ENCODE results near the gene PARP4.
"Not testable (repeated sequence)": the region's sequence is repeated elsewhere in the genome, so short reads cannot be mapped to it uniquely, and the experiment has no call there.

Gene PARP4

GRCh38 chr13:24444851-24445250 lies 67.7 kb downstream of the PARP4 start:
- not testable (repeated sequence) for DNase-seq (ENCODE audit: low spot score)

GRCh38 chr13:24443366-24443765 lies 69.2 kb downstream of the PARP4 start:
- no peak for DNase-seq (ENCODE audit: low spot score)

DNA sequence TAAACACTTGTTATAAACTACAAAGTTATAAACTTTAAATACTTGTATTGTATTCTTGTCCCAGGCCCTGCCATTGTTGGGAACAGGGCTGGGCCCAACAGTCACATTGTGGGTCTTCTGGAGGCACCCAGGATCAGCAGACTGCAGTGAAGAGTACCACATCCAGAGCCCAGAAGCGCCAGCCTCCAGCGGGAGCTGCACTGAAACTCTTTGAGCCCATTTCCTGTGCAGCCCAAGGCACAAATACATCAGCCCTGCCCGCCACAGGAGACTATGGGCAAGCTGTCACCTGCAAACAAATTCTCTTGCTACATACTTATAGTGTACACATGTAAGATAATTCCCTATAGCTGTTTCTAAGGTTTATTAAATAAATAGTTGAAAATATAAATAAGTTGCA lies 86.5 kb downstream of the PARP4 start:
- not testable (repeated sequence) for DNase-seq (ENCODE audit: low spot score)

GRCh38 chr13:24419668-24420067 lies 92.9 kb downstream of the PARP4 start:
- not testable (repeated sequence) for DNase-seq (ENCODE audit: low spot score)

DNA sequence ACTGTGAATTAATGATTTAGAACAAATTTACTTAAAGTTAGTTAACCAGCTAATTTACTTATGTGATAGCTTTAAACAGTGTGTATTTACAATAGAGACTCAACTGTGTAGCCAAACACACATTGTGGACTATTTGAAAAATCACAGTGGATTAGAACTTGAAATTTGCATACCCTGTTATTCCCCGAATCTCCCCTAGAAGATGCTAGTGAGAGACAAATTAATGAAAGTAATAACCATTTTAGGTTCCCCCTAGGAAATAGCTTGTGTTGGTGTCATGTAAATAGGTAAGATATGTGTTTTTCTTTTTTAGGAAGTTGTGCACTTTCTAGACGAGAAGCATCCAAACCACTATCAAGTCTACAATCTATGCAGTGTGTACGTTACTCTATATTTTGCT lies 104.7 kb downstream of the PARP4 start:
- DNase-seq (ENCODE audit: low spot score), result no peak

DNA sequence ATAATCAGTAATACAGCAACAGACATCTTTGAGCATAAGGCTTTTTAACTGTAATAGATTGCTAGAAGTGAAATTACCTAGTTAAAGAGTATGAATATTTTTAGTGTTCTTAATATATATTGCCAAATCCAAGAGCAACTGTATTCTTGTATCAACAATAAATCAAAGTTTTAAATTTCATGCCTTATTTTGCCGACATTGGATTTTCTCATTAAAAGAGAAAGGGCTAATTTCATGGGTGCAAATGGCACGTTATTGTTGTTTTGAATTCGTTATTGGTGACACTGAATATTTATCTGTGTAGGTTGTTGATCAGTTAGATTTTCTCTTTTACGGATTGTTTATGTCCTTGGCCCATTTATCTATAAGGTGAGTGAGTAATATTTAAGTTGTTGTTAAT lies 106.1 kb downstream of the PARP4 start:
- no peak for DNase-seq (ENCODE audit: low spot score)

- DNase-seq (ENCODE audit: low spot score), result no peak
These were observed 115.8 kb downstream of the PARP4 start for GRCh38 chr13:24396821-24397220.

GRCh38 chr13:24392972-24393371 lies 119.6 kb downstream of the PARP4 start:
- no peak for DNase-seq (ENCODE audit: low spot score)

- DNase-seq (ENCODE audit: low spot score), result not testable (repeated sequence)
These were observed 120.6 kb downstream of the PARP4 start for GRCh38 chr13:24391771-24392683.

- DNase-seq (ENCODE audit: low spot score), result not testable (repeated sequence)
These were observed 121.8 kb downstream of the PARP4 start for GRCh38 chr13:24390795-24391194.

- no peak for DNase-seq (ENCODE audit: low spot score)
These were observed 123.1 kb downstream of the PARP4 start for GRCh38 chr13:24389506-24389905.

GRCh38 chr13:24388743-24389142 lies 123.8 kb downstream of the PARP4 start:
- DNase-seq (ENCODE audit: low spot score), result not testable (repeated sequence)

DNA sequence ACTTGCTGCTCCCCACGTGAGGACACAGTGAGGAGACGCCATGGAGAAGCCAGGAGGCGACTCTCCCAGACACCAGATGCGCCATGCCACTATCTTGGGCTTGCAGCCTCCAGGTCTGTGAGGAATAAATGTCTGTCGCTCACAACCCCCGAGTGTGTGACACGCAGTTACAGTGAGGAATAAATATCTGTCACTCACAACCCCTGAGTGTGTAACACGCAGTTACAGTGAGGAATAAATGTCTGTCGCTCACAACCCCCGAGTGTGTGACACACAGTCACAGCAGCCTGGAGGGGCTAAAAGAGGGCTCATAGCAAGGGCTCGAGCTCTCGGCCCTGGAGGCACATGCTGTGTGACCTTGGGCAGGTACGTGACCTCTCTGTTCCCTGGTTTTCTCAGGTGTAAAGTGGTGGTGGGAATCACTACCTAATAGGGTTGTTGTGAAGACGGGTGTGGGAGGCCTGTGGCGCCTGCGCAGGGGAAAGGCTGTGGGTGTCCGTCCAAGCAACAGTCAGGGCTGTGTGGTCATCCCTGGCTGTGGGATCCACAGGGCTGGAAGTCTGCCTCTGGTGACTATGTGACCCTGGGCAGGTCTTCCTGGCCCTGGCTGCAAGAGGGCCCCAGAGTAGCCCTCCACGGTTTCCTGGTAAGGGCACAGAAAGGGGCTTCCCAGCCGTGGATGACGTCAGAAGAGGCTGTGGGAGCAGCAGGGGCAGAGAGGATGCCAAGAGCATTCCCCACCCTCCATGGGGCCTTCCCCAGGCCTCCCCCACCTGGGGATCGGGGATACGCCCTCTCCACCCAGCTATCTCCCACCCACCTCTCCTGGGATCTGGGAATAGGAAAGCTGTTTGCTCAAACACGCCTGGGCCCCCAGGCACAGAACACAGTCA lies 125.5 kb downstream of the PARP4 start:
- DNase-seq (ENCODE audit: low spot score), result no peak

- no peak for DNase-seq (ENCODE audit: low spot score)
These were observed 126.7 kb downstream of the PARP4 start for GRCh38 chr13:24385902-24386301.

DNA sequence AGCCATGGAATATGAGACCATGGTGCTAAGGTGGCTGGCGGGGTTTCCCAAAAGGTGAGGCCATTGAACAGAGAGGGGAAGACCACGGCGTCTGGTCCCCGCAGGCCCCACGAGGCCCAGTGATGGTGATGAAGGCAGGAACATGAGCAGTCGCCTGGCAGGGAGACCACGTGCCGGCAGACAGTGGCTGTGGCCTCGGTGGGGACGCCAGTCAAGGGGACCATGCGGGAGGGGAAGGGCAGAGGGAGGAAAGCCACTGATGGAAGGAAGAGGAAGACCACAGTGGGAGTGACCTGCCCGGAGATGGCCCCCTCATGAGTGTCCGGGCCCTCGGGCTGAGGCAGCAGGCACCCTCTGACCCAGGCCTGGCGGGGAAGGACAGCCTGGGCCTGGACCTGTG lies 127.6 kb downstream of the PARP4 start:
- DNase-seq (ENCODE audit: low spot score), result not testable (repeated sequence)

DNA sequence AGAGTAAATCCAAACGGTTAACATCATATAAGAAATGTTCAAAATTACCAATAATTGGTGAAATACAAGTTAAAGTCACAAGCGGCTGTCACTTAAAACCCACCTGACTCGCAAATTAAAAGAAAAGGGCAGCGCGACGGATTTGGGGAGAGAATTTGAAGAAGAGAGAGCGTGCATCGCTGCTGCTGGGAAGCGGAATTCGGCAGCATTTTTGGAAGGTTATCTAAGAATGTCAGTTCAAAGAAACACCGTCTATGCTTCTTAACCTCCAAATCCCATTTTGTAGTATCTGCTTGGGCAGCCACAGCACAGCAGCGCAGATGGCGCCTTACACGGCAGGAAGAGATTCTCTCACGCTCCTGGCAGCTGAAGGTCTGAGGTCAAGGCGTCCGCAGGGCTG lies 128.5 kb downstream of the PARP4 start:
- DNase-seq (ENCODE audit: low spot score), result not testable (repeated sequence)

- no peak for DNase-seq (ENCODE audit: low spot score)
These were observed 130.9 kb downstream of the PARP4 start for GRCh38 chr13:24381541-24382265.

- DNase-seq (ENCODE audit: low spot score), result not testable (repeated sequence)
These were observed 131.7 kb downstream of the PARP4 start for GRCh38 chr13:24380881-24381280.

DNA sequence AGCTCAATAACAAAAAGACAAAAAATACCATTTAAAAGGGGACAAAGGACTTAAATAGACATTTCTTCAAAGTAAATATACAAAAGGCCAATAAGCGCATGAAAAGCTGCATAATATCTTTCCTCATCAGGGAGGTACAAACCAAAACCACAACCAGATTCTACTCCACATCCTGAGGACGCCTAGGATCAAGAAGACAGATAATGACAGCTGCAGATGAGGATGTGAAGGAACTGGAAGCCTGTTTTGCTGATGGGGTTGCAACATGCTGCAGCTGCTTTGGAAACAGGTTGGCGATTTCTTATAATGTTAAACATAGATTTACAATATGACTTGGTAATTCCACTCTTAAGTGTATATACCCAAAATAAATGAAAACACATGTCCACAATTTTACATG lies 132.4 kb downstream of the PARP4 start:
- DNase-seq (ENCODE audit: low spot score), result not testable (repeated sequence)

DNA sequence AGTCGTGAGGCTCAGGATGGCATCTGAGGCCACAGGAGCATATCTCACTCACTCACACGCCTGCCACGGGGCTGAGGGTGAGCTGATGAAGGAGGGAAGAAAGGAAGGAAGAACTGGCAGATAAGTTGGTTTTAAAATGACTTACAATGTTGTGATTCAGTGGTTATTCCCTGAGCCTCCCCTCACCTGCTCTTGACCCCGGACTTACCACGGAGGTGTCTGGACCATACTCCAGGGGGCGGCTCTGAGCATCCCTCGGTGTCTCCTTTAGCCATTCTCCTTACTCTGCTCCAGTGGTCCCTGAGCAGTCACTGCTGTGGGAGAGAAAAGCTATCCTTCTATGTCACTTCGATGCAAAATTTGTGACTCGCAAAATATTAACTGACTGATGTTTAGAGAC lies 141.3 kb downstream of the PARP4 start:
- DNase-seq (ENCODE audit: low spot score), result not testable (repeated sequence)

Data from activated CD4-positive, alpha-beta T cell treated with anti-CD3 and anti-CD28 coated beads, Interleukin-2, Interleukin-4, amounts not matched to agents 100 ng/mL and 50 ng/mL, durations not matched to agents 16 hours and 8 hours (primary cell).